Kidney (tissue), 14 donors: ENCODE measurements around the gene IARS1. TPM values are rescaled to one million over a fixed set of nuclear protein-coding genes. Genes with fewer than 3 reads are reported as not detected.

Experiments used
- DNase-seq, 5 donors: peaks; one replicate each; pipeline ENCODE4 v3.0.0-alpha.2; 2013 to 2020
- FAIRE-seq: peaks from 2 replicates; lab custom pipeline; 2012; peaks lifted over from hg19 to GRCh38; lab: Jason Lieb, UNC
- H3K27ac ChIP-seq, 2 donors: one replicate each; pipeline ENCODE4 v1.7.0; 2013; ENCODE audit warnings: low read depth in 2 of 2, low read length in 2 of 2, inconsistent platforms in 1 of 2
- H3K27me3 ChIP-seq: one replicate; pipeline ENCODE4 v1.7.1; 2013; ENCODE audit warnings: low read length, inconsistent platforms; ENCODE audit not compliant: control insufficient read depth, insufficient read depth
- H3K36me3 ChIP-seq, 3 donors: one replicate each; pipeline versions ENCODE4 v1.7.0 to v1.7.1; 2013; ENCODE audit warnings: low read length in 3 of 3, control low read depth in 1 of 3, inconsistent platforms in 1 of 3; ENCODE audit not compliant: insufficient read depth in 3 of 3, control insufficient read depth in 2 of 3
- H3K4me1 ChIP-seq, 3 donors: one replicate each; pipeline versions ENCODE4 v1.7.0 to v1.7.1; 2013; ENCODE audit warnings: low read length in 3 of 3, inconsistent platforms in 1 of 3, low read depth in 1 of 3; ENCODE audit not compliant: control insufficient read depth in 2 of 3, insufficient read depth in 2 of 3
- H3K4me3 ChIP-seq, 3 donors: one replicate each; pipeline versions ENCODE4 v1.7.0 to v1.8.1; 2013; ENCODE audit warnings: low read length in 3 of 3, control low read depth in 1 of 3, inconsistent platforms in 1 of 3
- H3K9ac ChIP-seq, 3 donors: one replicate each; pipeline versions ENCODE4 v1.7.0 to v1.7.1; 2013; ENCODE audit warnings: low read length in 3 of 3, control low read depth in 1 of 3, inconsistent platforms in 1 of 3
- H3K9me3 ChIP-seq, 3 donors: one replicate each; pipeline versions ENCODE4 v1.7.0 to v1.7.1; 2013; ENCODE audit warnings: low read length in 3 of 3, control low read depth in 1 of 3, inconsistent platforms in 1 of 3; ENCODE audit not compliant: control insufficient read depth in 2 of 3, insufficient read depth in 1 of 3
- intact Hi-C: fragments of 100-400 bp; cut with DNase I; formaldehyde crosslinking; loops from one replicate; pipeline ENCODE4 v1.11.1; 2022
- polyA plus RNA-seq: library from polyadenylated mRNA; stranded (reverse); fragments of 350-450 nt; fragmentation: Illumina TruSeq; extraction: RNeasy Lipid Tissue Mini Kit (QIAGEN cat#74804); gene quantifications from one replicate; pipeline ENCODE4 v1.2.3, GENCODE V29; 2014; ENCODE audit warnings: low read depth, low replicate concordance; ENCODE audit not compliant: insufficient read depth
- total RNA-seq: library from RNA; stranded (reverse); fragmentation: NEBNext Ultra II Directional; extraction: Animal tissue kit (Norgen Biotek cat#: 25700); gene quantifications from one replicate; pipeline ENCODE4 v1.2.1, GENCODE V29; 2021
- TF ChIP-seq, protein P1 (sequence below): IDR thresholded peaks from 3 replicates; pipeline ENCODE4 v1.5.1; 2012; ENCODE audit warnings: mild to moderate bottlenecking, moderate library complexity, borderline replicate concordance; ENCODE audit not compliant: insufficient read depth; ENCODE audit errors: extremely low read depth
- donor health status: control.
- donor health status: control.
- donor health status: control.
- donor health status: control.
- donor health status: control.
- donor health status: DM: yes; HTN: yes; CAD: no.
- donor health status: Normal renal cell carcinoma (clear cell type).

IARS1 gene
- total and polyA plus RNA-seq, 2 donors from 2014 or later = 30.7 to 98.3 TPM

DNA sequence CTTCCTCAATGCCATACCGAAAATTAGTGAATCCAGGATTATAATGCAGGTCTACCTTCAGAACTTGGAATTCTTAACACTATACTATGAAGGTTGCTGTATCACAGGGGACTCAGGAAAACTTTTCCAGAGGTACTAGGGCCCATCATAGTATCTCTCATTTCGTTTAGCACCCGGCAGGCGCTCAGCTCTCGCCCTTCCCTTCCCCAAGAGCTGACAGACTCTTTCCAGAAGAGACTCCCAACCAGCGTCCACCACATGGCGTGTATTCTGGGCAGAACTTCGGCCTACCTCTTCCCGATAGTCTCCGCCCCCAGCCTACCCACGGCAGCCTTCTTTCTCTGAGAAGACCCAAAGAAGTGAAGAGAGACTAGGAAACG lies 31.4 kb upstream of the IARS1 start:
- Histone ChIP-seq H3K27ac (peak overlapping the region; percentile 98 to 99), H3K36me3 (peaks cover 4 to 13% (median 5%) of the 10 kb centered on the region in 3 donors), H3K9me3 (no peaks in the 10 kb centered on the region), H3K4me3 (peak overlapping the region; percentile 79 to 95 (median 94)), H3K9ac (peak overlapping the region; percentile 56 to 97 (median 66)), H3K4me1 (peaks cover 0 to 9% (median 6%) of the 10 kb centered on the region in 3 donors), H3K27me3 (no peaks in the 10 kb centered on the region)
- intact Hi-C loops = no loop called here
- DNase-seq (peak in 1 of 5 donors; percentile 86), FAIRE-seq (no peak)
- TF ChIP-seq, protein P1, sequence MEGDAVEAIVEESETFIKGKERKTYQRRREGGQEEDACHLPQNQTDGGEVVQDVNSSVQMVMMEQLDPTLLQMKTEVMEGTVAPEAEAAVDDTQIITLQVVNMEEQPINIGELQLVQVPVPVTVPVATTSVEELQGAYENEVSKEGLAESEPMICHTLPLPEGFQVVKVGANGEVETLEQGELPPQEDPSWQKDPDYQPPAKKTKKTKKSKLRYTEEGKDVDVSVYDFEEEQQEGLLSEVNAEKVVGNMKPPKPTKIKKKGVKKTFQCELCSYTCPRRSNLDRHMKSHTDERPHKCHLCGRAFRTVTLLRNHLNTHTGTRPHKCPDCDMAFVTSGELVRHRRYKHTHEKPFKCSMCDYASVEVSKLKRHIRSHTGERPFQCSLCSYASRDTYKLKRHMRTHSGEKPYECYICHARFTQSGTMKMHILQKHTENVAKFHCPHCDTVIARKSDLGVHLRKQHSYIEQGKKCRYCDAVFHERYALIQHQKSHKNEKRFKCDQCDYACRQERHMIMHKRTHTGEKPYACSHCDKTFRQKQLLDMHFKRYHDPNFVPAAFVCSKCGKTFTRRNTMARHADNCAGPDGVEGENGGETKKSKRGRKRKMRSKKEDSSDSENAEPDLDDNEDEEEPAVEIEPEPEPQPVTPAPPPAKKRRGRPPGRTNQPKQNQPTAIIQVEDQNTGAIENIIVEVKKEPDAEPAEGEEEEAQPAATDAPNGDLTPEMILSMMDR = no peak

DNA sequence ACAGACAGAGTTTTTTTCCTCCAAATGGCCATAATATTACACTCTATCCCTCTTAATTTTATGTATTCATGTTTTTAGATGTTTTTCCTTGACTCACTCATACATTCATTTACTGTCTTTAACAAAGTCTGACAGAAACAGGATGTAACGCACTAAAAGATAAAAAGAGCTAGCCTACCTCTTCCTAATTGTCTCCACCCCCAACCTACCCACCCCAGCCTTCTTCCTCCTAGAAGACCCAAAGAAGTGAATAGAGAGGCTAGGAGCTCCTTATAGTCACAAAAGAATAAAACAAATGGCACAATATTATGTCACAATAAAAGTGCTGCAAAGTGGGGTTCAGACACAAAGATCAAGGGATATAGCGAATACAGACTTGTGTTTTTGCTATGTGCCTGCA lies 30.9 kb upstream of the IARS1 start:
- Histone ChIP-seq H3K9me3 (no peaks in the 10 kb centered on the region), H3K9ac (peak overlapping the region; percentile 56 to 97 (median 66)), H3K27ac (no peak overlapping the region), H3K4me1 (peaks cover 0 to 9% (median 6%) of the 10 kb centered on the region in 3 donors), H3K4me3 (peak overlapping the region; percentile 79 to 95 (median 94)), H3K27me3 (no peaks in the 10 kb centered on the region), H3K36me3 (peaks cover 7 to 17% (median 9%) of the 10 kb centered on the region in 3 donors)
- TF ChIP-seq, protein P1 = no peak
- FAIRE-seq = no peak
- intact Hi-C loops = no loop called here
- no peak for DNase-seq

GRCh38 chr9:92315456-92315855 lies 22.0 kb upstream of the IARS1 start:
- H3K27ac ChIP-seq = no peak overlapping the region
- H3K36me3 ChIP-seq = peaks cover 13 to 31% (median 30%) of the 10 kb centered on the region in 3 donors
- H3K27me3 ChIP-seq = no peaks in the 10 kb centered on the region
- DNase-seq = no peak
- no peaks in the 10 kb centered on the region for H3K4me1 ChIP-seq
- H3K4me3 ChIP-seq = no peak overlapping the region
- H3K9me3 ChIP-seq = no peaks in the 10 kb centered on the region
- no peak for FAIRE-seq
- H3K9ac ChIP-seq = no peak overlapping the region
- intact Hi-C loops = no loop called here
- TF ChIP-seq, protein P1 = no peak

GRCh38 chr9:92313624-92314012 lies 20.1 kb upstream of the IARS1 start:
- Histone ChIP-seq H3K27me3 (no peaks in the 10 kb centered on the region), H3K36me3 (peaks cover 9 to 35% (median 33%) of the 10 kb centered on the region in 3 donors), H3K27ac (no peak overlapping the region), H3K9me3 (no peaks in the 10 kb centered on the region), H3K9ac (no peak overlapping the region), H3K4me3 (no peak overlapping the region), H3K4me1 (no peaks in the 10 kb centered on the region)
- intact Hi-C loops = no loop called here
- FAIRE-seq (no peak), DNase-seq (peak in 1 of 5 donors; percentile 16)
- TF ChIP-seq, protein P1 = no peak
